ENCODE results near the gene HIPK2.

HIPK2 gene

GRCh38 chr7:139594911-139595476 lies 182.8 kb downstream of the HIPK2 start:
- no peak overlapping the region for H3K27ac ChIP-seq
- no peak for TF ChIP-seq ZFX (IDR thresholded peaks at IDR 0.05)
- TF ChIP-seq CTCF (conservative IDR thresholded peaks at IDR 0.05): no peak

- TF ChIP-seq CTCF (conservative IDR thresholded peaks at IDR 0.05): no peak
- no peak overlapping the region for H3K27ac ChIP-seq
Observed at GRCh38 chr7:139594090-139594489, 183.7 kb downstream of the HIPK2 start.

- H3K27ac ChIP-seq: no peak overlapping the region
Observed at GRCh38 chr7:139592801-139593461, 184.9 kb downstream of the HIPK2 start.

GRCh38 chr7:139591550-139592195 lies 186.1 kb downstream of the HIPK2 start:
- no peak overlapping the region for H3K27ac ChIP-seq

More at GRCh38 chr7:139592801-139593461, 184.9 kb downstream of the HIPK2 start:
- TF ChIP-seq ZFX (IDR thresholded peaks at IDR 0.05): no peak
- no peak for TF ChIP-seq CTCF (conservative IDR thresholded peaks at IDR 0.05)

GRCh38 chr7:139589474-139589873 lies 188.3 kb downstream of the HIPK2 start:
- H3K27ac ChIP-seq: no peak overlapping the region
- TF ChIP-seq ZFX (IDR thresholded peaks at IDR 0.05) (no peak), CTCF (conservative IDR thresholded peaks at IDR 0.05) (no peak)

More at GRCh38 chr7:139591550-139592195, 186.1 kb downstream of the HIPK2 start:
- TF ChIP-seq ZFX (IDR thresholded peaks at IDR 0.05) (no peak), CTCF (conservative IDR thresholded peaks at IDR 0.05) (no peak)

- no peak overlapping the region for H3K27ac ChIP-seq
- TF ChIP-seq ZFX (IDR thresholded peaks at IDR 0.05) (no peak), CTCF (conservative IDR thresholded peaks at IDR 0.05) (no peak)
Observed at GRCh38 chr7:139588632-139589031, 189.2 kb downstream of the HIPK2 start.

GRCh38 chr7:139587535-139587934 lies 190.3 kb downstream of the HIPK2 start:
- H3K27ac ChIP-seq: no peak overlapping the region
- TF ChIP-seq ZFX (IDR thresholded peaks at IDR 0.05) (no peak), CTCF (conservative IDR thresholded peaks at IDR 0.05) (no peak)
